Choroid plexus epithelial cell (primary cell): ENCODE results near the gene ANGPTL7.

Experiments used
- DNase-seq: peaks from one replicate; pipeline ENCODE4 v3.0.0-alpha.2; 2010; ENCODE audit warnings: low read depth
- H3K4me3 ChIP-seq: 2 replicates; pipeline ENCODE4 v1.5.1; 2011; ENCODE audit warnings: low read depth, mild to moderate bottlenecking, control low read depth, low read length, moderate library complexity
- TF ChIP-seq, protein P1 (sequence below): conservative IDR thresholded peaks from 2 replicates; pipeline ENCODE4 v1.5.1; 2011; ENCODE audit warnings: low read depth, mild to moderate bottlenecking, control low read depth, inconsistent platforms, low read length, moderate library complexity

Gene ANGPTL7

DNA sequence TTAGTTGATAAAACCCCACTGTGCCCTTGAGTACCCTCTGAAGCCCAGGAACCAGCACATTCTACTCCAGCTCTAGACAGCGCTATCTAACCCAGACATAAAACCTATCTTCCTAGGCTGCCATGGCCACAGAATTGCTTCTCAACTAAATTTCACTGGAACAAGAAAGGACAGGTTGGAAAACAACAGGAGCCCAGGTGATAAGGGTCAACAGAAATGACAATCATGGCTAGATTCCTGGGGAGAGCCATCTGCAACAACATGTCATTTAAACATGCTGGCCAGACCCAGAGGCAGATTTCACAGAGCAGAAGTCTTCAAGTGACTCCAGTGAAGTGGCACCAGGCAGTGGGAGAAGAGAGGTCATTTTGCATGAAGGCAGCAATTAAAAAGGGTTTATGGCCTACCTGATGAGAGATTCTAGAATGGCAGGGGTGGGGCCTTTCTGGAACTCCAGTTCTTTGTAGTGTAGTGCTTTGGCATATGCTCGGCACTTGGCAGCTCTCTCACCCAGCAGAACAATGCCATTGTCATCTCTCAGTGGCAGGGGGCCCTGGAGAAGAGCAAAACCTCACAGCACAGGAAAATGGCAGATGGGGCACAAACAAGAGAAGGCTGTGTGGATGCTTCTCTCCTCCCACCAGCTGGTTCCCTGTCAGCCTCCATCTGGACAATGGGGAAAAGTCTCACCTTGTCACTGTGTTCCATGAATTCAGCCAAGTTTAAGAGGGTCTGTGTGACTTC is 9.9 kb downstream of the ANGPTL7 start:
- TF ChIP-seq, protein P1, sequence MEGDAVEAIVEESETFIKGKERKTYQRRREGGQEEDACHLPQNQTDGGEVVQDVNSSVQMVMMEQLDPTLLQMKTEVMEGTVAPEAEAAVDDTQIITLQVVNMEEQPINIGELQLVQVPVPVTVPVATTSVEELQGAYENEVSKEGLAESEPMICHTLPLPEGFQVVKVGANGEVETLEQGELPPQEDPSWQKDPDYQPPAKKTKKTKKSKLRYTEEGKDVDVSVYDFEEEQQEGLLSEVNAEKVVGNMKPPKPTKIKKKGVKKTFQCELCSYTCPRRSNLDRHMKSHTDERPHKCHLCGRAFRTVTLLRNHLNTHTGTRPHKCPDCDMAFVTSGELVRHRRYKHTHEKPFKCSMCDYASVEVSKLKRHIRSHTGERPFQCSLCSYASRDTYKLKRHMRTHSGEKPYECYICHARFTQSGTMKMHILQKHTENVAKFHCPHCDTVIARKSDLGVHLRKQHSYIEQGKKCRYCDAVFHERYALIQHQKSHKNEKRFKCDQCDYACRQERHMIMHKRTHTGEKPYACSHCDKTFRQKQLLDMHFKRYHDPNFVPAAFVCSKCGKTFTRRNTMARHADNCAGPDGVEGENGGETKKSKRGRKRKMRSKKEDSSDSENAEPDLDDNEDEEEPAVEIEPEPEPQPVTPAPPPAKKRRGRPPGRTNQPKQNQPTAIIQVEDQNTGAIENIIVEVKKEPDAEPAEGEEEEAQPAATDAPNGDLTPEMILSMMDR = no peak
- no peak overlapping the region for H3K4me3 ChIP-seq
- no peak for DNase-seq

DNA sequence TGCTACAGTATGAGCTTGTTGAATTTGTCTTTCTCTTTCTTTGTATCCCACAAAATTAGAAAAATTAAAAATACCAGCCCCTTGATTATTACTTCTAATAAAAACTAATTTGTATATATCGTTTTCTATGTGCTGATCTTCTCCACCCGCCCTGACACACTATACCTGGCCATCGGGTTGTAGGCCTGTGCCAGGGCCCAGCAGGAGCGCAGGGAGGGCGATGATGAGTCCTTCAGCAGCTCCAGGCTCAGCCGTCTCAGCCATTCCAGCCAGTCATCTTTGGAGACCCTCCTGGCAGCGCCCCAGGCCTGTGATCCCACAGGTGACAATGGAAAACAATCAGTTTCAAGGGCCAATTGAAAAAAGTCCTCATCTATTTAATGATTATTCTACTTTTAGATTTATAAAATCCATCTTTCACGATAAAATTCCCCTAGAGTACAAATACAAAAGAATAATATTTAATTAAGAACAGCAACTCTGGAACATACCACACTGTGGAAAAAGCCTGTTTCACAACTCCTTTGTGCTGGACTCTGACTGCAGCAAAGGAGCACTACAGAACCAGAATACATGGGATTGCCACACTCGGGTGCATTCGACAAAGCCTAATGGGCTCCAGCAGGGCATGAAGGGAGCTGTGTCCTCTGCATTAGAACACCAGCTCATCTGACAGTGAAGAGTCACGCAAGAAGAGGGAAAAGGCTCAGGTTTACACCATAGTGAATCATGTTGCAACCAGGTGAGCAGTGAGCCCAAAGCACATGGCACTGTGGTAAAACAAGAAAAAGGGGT is 15.4 kb downstream of the ANGPTL7 start:
- H3K4me3 ChIP-seq = no peak overlapping the region
- DNase-seq = no peak
- TF ChIP-seq, protein P1 = no peak

DNA sequence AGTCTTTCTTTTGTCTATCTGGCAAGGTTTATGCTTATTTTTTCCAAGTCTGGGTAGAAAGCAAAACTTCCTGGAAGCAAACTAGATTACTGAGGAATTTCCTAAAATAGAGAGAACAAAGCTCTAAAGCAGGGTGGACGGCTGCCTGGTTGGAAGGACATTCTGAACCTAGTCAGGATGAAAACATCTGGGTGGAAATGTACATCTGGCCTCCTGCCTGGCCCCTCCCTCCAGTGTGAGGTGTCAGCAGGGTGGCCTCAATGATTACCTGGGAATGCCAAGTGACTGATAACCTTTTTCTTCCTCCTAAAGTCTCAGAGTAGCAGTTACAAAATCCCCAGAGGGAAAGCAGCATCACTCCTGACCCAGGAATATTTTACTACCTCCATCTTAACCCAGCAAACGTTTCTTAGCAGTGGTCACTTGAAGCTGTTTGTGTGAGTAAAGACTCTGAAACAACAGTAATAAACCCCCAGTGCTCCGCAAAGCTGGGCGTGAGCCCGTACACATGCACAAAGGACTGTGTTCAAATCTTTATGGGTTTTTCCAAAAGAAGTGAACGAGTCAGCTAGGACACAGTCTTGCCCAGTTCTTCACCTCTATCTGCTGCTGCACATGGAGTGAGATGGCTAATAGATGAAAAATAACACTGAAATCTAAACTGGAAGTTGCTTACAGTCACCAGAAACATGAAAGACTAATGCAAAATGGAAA is 18.9 kb downstream of the ANGPTL7 start:
- TF ChIP-seq, protein P1 = no peak
- no peak overlapping the region for H3K4me3 ChIP-seq
- DNase-seq = peak; percentile 14

DNA sequence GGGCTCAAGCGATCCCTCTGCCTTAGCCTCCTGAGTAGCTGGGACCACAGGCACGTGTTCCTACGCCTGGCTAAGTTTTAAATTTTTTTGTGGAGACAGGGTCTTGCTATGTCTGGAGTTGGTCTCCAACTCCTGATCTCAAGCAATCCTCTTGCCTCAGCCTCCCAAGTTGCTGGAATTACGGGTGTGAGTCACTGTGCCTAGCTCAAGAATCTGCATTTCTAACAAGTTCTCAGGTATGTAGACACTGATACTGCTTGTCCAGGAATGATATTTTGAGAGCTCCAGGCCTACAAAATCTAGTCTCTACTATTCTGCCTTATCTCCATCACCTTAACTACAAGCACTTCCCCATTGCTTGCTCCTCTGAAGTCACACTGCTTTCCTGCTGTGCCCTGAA is 22.3 kb downstream of the ANGPTL7 start:
- no peak overlapping the region for H3K4me3 ChIP-seq
- TF ChIP-seq, protein P1 = no peak
- DNase-seq = no peak

DNA sequence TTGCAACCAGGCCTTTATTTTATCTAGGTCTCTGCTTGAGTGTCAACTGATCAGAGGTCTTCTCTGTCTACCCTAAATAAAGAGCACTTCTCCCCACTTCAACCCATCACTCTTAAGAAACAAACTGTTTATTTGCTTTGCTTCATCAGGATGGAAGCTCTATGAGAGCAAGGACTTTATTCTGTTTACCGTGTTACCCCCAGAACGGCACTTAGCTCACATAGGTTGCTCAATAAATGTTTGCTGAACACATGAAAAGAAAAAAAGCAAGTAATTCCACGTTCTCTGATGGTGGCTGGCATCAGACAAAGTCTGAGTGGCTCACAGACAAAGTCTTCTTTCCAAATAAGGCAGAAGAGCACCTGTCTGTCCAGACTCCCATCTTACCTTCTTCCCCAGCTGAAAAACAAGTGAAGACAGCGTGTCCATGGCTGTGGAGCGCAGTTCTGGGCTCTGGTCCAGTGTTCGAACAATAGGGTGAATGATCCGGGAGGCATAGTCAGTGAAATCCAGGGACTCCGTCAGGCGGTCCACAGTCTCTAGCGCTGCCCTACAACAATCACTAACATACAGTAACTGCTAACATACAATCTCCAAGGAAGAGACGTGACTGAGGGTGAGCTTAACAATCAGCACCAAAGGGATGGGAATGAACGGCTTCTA is 22.9 kb downstream of the ANGPTL7 start:
- no peak overlapping the region for H3K4me3 ChIP-seq
- TF ChIP-seq, protein P1 = no peak
- no peak for DNase-seq

DNA sequence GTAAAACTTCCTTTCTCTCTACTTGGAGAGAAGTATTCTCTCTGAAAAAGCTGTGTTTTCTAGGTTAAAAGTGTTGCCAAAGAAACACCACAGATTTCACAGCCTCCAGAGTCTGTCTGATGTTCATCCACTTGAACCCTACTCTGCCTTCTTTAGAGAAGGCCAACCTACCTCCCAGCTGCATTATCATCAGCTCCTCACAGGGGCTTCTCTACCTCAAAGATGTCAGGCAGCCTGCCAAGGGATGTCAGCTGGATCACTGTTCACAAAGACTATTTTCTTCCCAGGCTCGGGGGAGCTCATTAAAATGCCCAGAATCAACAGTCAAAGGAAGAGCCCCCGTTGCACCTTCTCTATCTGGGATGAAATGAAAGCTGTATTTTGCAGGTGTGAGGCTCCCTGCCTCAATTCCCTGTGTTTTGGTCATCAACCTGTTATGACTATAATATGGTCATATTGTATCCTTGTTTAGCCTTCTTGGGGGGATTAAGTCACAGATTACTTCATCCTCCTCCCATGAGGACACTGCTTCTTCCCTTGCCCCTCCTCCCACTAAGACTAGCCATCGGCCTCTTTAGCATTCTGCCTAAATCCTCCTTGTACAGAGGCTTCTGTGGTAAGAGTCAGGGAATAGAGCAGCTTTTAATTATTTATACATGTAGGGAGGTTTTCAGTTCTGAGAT is 25.7 kb downstream of the ANGPTL7 start:
- no peak overlapping the region for H3K4me3 ChIP-seq
- TF ChIP-seq, protein P1 = no peak
- DNase-seq = no peak
